Stimulated activated CD4-positive, alpha-beta T cell treated with anti-CD3 and anti-CD28 coated beads, Interleukin-15, amount 100 ng/mL, for 24 hours (primary cell): ENCODE data around the gene TIMM21.
A peak's percentile ranks its signal among the peaks of the same experiment; 100 is the strongest.

Source experiments
- DNase-seq: peaks from one replicate; pipeline ENCODE4 v3.0.0-alpha.2; 2020

Gene TIMM21

GRCh38 chr18:74196220-74197119, 48.1 kb downstream of the TIMM21 start:
- peak; percentile 42 for DNase-seq

- no peak for DNase-seq
Measured at GRCh38 chr18:74197705-74198341, 49.5 kb downstream of the TIMM21 start.

GRCh38 chr18:74198453-74198852, 50.1 kb downstream of the TIMM21 start:
- no peak for DNase-seq

- no peak for DNase-seq
Measured at GRCh38 chr18:74200780-74201179, 52.5 kb downstream of the TIMM21 start.

- no peak for DNase-seq
Measured at GRCh38 chr18:74203811-74204210, 55.5 kb downstream of the TIMM21 start.

- peak; percentile 11 for DNase-seq
Measured at GRCh38 chr18:74204526-74205152, 56.3 kb downstream of the TIMM21 start.
